ENCODE measurements around the gene ATP1A1. TPM values are rescaled to one million over a fixed set of nuclear protein-coding genes. Genes with fewer than 3 reads are reported as not detected.

The ATP1A1 gene
- total and polyA plus RNA-seq, 2 experiments from 2014 or later, result 117 to 202 TPM

GRCh38 chr1:116439701-116440100, 66.7 kb downstream of the ATP1A1 start (continued):
- TF ChIP-seq ZNF462 (CRISPR knock-in tag; IDR thresholded peaks at IDR 0.05) (no peak), EZH2phosphoT487 (IDR thresholded peaks at IDR 0.05; ENCODE audit: unreplicated experiment) (no peak), JUNB (IDR thresholded peaks at IDR 0.05; ENCODE audit: unreplicated experiment) (no peak), NANOG (IDR thresholded peaks at IDR 0.05; ENCODE audit: borderline replicate concordance) (no peak), STAT1 (IDR thresholded peaks at IDR 0.05; ENCODE audit: unreplicated experiment) (no peak), ETS1 (IDR thresholded peaks at IDR 0.05) (no peak), CREB1 (CRISPR knock-in tag; IDR thresholded peaks at IDR 0.05; ENCODE audit: low read depth) (no peak), EZH2 (IDR thresholded peaks at IDR 0.05; ENCODE audit: low read depth, unreplicated experiment) (no peak), ZNF114 (CRISPR knock-in tag; IDR thresholded peaks at IDR 0.05) (no peak)
- TF ChIP-seq, protein P1, sequence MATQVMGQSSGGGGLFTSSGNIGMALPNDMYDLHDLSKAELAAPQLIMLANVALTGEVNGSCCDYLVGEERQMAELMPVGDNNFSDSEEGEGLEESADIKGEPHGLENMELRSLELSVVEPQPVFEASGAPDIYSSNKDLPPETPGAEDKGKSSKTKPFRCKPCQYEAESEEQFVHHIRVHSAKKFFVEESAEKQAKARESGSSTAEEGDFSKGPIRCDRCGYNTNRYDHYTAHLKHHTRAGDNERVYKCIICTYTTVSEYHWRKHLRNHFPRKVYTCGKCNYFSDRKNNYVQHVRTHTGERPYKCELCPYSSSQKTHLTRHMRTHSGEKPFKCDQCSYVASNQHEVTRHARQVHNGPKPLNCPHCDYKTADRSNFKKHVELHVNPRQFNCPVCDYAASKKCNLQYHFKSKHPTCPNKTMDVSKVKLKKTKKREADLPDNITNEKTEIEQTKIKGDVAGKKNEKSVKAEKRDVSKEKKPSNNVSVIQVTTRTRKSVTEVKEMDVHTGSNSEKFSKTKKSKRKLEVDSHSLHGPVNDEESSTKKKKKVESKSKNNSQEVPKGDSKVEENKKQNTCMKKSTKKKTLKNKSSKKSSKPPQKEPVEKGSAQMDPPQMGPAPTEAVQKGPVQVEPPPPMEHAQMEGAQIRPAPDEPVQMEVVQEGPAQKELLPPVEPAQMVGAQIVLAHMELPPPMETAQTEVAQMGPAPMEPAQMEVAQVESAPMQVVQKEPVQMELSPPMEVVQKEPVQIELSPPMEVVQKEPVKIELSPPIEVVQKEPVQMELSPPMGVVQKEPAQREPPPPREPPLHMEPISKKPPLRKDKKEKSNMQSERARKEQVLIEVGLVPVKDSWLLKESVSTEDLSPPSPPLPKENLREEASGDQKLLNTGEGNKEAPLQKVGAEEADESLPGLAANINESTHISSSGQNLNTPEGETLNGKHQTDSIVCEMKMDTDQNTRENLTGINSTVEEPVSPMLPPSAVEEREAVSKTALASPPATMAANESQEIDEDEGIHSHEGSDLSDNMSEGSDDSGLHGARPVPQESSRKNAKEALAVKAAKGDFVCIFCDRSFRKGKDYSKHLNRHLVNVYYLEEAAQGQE (IDR thresholded peaks at IDR 0.05; ENCODE audit: unreplicated experiment), result no peak
